C4-2B (cell line): ENCODE results near the gene ELAC2.
A peak's percentile ranks its signal among the peaks of the same experiment; 100 is the strongest.

Experiments
- H3K27ac ChIP-seq: fragments of 450-650 bp; 2 replicates; pipeline ENCODE4 v1.5.1; 2017
- CTCF ChIP-seq: fragments of 450-650 bp; conservative IDR thresholded peaks from 2 replicates; pipeline ENCODE4 v1.5.1; 2017; ENCODE audit warnings: mild to moderate bottlenecking
- ZFX ChIP-seq: fragments of 450-650 bp; IDR thresholded peaks from 2 replicates; pipeline ENCODE4 v1.6.1; 2017

The ELAC2 gene

GRCh38 chr17:13046361-13046760 lies 28.5 kb upstream of the ELAC2 start:
- no peak for TF ChIP-seq ZFX
- no peak overlapping the region for H3K27ac ChIP-seq

GRCh38 chr17:13044572-13045065 lies 26.8 kb upstream of the ELAC2 start:
- H3K27ac ChIP-seq = no peak overlapping the region
- TF ChIP-seq CTCF (no peak), ZFX (no peak)

GRCh38 chr17:13038931-13039665 lies 21.3 kb upstream of the ELAC2 start:
- no peak overlapping the region for H3K27ac ChIP-seq
- TF ChIP-seq CTCF (no peak), ZFX (no peak)

- H3K27ac ChIP-seq = no peak overlapping the region
- TF ChIP-seq ZFX (no peak), CTCF (no peak)
Measured at GRCh38 chr17:13036751-13037150, 18.9 kb upstream of the ELAC2 start.

GRCh38 chr17:13035420-13035819 lies 17.6 kb upstream of the ELAC2 start:
- no peak for TF ChIP-seq CTCF
- TF ChIP-seq ZFX = no peak
- no peak overlapping the region for H3K27ac ChIP-seq

GRCh38 chr17:13031718-13032350 lies 14.0 kb upstream of the ELAC2 start:
- peak; percentile 89 for TF ChIP-seq CTCF
- TF ChIP-seq ZFX = no peak

GRCh38 chr17:13030459-13031300 lies 12.9 kb upstream of the ELAC2 start:
- TF ChIP-seq CTCF (peak; percentile 84), ZFX (no peak)
- H3K27ac ChIP-seq = no peak overlapping the region

More at GRCh38 chr17:13031718-13032350, 14.0 kb upstream of the ELAC2 start:
- no peak overlapping the region for H3K27ac ChIP-seq
